ENCODE measurements around the gene PFN3.
A peak's percentile ranks its signal among the peaks of the same experiment; 100 is the strongest.

Gene PFN3

DNA sequence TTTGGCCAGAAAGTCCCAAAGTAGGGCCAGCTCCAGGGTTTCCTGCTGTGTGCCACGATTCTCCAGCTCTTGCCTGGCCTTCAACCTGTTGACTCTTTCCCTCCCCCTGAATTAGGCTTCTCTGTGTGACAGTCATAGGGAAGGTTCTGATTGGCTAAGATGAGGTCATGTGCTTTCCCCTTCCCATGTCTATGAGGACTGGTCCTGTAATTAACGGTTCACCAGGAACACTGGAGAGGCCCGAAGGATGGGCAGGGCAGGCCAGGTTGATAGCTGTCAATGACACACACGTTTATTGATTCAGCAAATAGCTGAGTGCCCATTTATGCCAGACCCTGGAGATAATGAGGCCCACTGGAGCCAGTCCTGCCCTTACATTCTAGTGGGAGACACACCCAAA is 37.2 kb upstream of the PFN3 start:
- DNase-seq (ENCODE audit: low read depth), result no peak

DNA sequence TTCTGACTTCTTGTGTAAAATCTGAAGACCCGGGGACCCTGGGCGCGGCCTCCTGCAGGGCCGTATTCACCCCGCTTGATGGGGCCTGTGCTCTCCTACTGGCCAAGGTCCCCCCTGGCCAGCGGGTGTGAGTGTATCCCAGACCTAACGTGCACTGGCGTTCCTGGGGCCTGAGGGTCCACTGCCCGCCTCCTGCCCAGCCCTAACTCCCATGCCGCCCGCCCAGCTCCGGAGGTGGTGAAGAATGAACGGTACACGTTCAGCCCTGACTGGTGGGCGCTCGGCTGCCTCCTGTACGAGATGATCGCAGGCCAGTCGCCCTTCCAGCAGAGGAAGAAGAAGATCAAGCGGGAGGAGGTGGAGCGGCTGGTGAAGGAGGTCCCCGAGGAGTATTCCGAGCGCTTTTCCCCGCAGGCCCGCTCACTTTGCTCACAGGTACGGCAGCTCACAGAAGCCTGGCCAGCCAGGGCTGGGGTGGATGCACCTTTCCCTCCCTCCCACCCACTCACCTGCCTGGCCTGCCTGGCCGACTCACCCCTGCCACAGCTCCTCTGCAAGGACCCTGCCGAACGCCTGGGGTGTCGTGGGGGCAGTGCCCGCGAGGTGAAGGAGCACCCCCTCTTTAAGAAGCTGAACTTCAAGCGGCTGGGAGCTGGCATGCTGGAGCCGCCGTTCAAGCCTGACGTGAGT is 35.5 kb upstream of the PFN3 start:
- DNase-seq (ENCODE audit: low read depth), result no peak

DNA sequence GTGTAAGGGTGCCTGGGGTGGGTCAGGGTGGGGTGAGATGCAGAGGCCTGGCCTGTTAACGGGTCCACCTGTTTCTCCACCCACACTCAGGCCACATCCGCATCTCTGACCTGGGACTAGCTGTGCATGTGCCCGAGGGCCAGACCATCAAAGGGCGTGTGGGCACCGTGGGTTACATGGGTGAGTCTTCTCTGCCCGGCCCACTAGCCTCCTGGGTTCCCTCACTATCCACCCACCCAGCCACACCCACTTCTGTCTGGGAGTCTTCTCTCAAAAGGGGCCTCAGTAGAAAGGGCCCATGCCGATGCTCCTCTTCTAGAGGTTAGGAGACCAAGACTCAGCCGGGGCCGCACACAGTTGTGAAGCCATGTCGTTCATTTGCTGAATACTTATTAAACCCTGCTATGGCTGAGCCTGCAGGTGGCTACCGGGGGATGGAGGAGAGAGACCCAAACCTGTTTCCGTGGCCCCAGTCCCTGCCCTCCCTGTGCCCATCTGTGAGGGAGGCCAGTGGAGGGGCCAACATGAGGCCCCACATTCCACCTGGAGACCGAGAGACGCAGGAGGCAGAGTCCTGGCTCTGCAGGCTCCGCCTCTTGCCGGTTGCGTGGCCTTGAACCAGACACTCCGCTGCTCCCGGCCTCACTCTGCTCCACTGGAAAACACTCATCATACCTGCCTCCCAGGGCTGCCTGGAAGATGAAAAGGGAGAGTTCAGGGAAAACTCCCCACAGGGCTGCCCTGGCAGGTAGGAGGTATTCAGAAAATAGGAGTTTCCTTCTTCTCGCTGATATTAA is 34.7 kb upstream of the PFN3 start:
- DNase-seq (ENCODE audit: low read depth), result no peak

DNA sequence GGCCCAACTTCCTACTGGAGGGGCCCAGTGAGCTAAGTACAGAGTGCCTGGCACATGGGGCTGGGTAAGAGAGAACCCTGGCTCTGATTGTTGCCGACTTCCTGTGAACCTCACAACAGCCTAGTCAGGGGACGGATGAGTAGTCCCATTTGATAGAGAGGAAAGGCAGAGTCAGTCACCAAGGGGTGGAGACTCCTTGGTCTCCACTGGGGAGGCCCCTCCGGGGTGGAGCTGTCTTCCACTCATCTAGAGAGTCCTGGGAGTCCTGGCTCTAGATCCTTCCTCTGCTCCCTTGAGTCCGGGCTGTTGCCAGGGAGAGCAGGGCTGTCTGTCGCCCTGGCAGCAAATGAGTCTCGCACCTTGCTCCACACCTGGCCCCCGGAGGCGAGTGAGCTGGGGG is 34.0 kb upstream of the PFN3 start:
- no peak for DNase-seq (ENCODE audit: low read depth)

DNA sequence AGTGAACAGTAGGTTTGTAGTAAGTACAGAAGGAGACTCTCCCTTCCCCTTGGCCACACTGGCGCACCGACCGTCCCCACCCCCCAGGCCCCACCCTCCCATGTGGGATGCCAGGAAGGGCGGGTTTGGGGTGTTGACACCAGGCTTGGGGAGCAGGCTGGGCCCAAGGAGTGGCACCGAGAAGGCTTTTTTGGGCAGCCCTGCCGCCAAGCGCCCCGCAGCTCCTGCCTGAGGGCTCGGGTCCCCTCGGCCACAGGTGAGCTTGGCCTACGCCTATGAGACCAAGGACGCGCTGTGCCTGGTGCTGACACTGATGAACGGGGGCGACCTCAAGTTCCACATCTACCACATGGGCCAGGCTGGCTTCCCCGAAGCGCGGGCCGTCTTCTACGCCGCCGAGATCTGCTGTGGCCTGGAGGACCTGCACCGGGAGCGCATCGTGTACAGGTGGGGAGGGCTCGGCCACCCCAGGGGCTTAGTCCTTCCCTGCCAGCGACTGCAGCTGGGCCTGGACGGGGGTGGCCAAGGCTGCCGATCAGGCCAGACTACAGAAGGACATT is 33.3 kb upstream of the PFN3 start:
- DNase-seq (ENCODE audit: low read depth), result no peak

DNA sequence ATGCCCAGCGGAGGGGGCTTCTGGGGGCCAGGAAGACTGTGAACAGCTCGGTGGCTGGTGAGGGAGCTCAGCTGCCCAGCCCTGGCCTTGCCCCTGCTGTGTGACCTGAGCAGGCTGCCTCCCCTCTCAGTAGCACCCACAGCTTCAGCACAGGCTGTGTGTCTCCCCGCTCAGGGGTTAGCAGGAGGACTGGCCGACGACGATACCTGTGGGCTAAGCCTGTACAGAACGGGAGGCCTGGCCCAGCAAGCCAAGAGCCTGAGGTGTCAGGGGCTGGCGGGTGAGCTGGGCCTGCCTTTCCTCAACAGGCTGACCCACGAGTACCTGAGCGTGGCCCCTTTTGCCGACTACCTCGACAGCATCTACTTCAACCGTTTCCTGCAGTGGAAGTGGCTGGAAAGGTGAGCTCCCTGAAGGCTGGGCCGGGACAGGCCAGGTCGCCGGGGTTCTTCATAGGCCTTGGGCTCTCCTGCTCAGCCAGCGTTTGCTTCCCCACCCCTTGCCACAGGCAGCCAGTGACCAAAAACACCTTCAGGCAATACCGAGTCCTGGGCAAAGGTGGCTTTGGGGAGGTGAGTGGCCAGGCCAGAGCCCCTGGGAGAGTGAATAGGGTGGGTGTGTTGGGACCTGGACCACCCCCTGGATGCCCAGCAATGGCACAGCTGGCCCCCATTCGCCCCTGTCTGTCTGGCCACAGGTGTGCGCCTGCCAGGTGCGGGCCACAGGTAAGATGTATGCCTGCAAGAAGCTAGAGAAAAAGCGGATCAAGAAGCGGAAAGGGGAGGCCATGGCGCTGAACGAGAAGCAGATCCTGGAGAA is 32.6 kb upstream of the PFN3 start:
- no peak for DNase-seq (ENCODE audit: low read depth)

DNA sequence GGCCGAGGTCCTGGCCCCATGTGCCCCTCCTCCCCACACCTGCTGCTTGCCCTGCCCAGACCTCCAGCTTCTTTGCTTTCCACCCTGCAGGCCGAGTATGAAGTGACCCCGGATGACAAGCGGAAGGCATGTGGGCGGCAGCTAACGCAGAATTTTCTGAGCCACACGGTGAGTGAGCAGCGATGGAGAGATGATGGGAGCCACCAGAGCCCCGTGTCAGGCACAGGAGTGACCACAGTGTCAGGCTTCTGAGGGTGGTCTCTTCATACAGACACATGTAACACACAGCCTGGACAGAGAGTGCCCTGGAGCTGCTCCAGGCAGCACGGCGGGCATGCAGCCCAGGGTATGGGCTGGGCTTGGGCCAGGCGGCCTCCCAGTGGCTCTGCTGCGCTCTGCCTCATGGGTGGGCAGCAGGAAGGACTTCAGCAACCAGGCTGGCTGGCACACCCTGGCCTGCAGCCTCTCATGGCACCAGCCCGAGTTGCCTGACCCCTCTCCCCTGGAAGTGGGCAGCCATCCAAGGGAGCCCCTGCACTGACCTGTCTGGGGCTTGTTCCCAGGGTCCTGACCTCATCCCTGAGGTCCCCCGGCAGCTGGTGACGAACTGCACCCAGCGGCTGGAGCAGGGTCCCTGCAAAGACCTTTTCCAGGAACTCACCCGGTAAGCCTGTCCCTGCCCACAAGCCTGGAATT is 31.8 kb upstream of the PFN3 start:
- no peak for DNase-seq (ENCODE audit: low read depth)

DNA sequence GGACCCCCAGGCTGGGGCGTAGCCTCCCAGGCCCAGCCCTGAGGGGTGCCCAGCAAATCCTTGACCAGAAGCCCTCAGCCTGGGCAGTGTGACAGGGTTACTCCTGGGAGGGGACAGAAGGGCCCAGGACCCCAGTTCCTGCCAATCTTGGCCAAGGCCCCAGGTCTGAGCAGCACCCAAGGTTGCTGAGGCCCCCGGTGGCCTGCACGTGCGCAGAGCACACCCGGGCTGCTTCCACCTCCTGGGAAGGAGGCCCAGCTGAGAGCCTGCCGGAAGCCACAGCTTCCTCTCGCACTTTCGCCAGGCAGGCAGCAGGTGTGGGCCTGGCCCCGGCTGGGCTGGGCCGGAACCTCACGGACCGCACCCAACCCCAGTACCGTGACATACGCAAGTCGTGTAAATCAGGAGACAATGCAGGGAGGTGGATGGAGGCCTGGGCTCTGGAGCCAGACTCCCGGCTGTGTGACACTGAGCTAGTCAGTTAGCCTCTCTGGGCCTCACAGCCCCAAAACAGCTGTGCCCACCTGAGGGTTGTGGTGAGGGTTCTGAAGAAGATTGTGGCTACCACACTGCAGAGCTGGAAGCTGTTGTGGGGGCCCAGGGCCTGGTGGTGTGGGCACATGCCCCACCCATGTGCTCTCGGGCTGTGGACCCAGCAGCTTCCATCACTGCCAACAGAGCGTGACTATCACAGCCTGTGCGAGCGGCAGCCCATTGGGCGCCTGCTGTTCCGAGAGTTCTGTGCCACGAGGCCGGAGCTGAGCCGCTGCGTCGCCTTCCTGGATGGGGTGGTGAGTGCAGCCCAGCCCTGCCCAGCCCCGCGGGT is 31.1 kb upstream of the PFN3 start:
- DNase-seq (ENCODE audit: low read depth), result no peak

DNA sequence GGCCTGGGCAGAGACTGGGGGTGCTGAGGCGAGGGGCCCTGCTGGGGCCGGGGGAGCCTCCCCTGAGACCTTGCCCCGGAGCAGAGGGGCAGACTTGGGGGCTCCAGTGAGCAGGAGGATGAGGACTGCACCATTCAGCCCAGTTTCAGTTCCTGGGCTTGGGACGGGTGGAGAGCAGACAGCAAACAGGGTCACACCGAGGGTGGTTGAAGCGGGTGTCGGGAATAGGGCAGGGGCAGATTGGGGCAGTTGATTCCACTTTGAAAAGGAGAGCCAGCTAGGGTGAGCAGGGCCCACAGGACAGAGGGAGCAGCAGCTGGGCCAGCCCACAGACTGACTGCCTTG is 30.5 kb upstream of the PFN3 start:
- no peak for DNase-seq (ENCODE audit: low read depth)

DNA sequence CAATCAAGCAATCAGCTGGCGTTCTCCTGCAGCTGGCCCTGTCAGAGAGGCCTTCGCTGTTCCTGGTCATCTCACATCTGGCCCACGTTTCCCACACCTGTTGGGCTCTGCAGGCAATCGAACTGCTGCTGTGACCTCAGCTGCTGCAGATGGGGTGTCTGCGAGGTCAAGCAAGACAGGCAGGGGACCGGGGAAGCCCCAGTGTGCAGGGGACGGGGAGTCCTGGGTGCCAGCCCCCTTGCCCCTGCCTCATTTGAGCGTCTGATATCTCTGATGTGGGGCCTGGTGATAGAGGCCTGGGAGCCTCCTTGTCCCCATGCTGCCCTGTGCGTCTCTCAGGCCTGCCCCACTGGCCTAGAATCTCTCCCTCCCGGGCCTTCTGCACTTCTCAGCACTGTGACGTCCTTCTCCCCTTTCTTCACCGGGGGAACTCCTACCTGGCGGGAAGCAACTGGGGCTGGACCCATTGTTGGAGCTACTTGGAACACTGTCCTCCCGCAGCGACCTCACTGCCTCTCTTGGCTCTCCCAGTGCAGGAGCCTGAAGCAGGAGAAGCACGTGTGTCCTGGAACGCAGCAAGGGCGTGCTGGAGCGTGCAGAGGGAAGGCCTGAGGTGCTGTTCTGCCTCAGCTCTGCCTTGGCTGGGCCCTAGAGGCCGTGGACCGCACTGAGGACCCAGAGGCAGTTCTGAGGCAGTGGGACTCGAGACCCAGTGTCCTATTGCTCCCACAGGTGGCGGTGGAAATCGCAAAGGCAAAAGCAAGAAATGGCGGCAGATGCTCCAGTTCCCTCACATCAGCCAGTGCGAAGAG is 29.9 kb upstream of the PFN3 start:
- DNase-seq (ENCODE audit: low read depth), result no peak

DNA sequence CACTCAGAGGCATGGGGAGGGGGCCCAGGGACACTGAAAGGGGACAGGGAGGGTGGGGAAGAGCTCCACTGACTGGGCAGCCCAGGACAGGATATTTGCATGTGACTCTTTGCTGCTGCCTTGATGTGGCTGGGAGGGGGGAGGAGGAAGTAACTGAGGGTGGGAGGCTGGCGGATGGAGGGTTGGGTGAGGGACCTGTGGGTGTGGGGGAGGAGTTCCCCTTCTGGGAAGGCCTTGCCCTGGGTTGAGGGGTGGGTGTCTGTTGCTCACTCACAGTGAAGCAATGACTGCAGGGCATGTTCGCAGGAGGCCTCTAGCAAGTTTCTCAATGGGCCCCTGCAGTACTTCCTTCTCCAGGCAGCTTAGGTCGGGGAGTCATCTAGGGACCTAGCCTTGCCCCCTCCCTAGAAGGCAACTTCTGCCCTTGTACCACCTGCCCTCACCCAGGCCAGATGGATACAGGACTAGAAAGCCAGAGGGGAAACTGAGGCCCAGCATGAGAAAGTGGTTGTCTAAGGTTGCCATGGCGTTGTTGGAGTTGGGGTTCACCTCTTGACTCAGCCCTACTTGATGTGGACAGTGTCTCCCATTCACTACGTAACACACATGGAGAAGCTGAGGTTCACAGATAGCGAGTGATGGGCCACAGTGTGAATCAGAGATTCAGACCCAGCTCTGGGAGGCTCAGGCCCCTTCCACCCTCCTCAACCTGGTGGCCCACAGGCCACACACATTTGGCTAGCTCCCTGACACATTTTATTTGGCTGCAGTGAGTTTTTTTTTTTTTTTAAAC is 29.0 kb upstream of the PFN3 start:
- DNase-seq (ENCODE audit: low read depth), result peak; percentile 70

DNA sequence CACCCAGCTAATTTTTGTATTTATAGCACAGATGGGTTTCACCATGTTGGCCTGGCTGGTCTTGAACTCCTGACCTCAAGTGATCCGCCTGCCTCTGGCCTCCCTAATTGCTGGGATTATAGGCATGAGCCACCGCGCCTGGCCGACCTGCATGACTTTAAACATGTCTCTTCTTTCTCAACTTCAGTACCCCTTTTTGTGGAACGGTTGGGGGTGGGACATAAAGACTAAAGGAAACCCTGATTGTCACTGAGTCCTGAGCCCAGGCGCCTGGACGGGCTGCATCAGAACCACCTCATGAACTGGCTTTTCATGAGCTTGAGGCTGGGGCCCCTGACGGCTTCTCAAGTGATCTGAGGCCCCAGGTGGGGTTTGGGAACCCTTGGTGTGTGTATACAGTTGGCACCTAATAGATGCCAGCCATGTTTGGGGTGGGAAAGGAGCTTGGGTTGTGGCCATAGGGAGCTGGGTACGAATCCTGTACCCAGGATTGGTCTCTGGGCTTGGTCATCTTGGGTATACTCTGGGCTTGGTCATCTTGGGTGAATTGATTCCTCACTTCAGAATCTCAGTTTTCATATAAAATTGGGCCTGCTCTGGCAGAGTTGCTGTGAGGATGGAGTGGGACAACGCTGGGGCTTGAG is 28.2 kb upstream of the PFN3 start:
- DNase-seq (ENCODE audit: low read depth), result no peak

DNA sequence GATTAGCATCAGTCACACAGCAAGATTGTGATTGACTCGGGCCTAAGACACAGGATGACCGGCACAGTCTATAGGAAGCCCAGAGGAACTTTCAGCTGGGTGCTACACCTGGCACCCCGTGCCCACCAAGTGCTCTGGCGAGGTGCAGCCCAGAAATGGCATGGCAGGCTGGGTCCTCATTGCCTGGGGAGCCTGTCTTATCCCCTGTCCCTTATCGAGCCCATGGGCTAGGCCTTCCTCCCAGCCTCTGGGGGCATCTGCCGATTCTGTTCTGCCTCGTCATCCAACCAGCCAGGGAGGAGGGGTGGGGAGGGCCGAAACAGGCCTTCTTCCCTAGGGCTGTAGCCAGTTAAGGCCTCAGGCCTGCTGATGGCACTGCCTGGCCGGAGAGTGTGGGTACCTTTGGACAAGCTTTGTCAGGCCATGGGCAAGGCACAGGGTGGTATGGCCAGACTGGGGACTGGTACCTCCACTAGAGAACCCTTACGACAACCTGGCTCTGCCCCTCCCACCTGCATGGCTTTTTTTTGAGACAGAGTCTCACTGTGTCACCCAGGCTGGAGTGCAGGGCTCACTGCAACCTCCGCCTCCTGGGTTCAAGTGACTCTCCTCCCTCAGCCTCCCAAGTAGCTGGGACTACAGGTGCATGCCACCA is 27.6 kb upstream of the PFN3 start:
- no peak for DNase-seq (ENCODE audit: low read depth)

DNA sequence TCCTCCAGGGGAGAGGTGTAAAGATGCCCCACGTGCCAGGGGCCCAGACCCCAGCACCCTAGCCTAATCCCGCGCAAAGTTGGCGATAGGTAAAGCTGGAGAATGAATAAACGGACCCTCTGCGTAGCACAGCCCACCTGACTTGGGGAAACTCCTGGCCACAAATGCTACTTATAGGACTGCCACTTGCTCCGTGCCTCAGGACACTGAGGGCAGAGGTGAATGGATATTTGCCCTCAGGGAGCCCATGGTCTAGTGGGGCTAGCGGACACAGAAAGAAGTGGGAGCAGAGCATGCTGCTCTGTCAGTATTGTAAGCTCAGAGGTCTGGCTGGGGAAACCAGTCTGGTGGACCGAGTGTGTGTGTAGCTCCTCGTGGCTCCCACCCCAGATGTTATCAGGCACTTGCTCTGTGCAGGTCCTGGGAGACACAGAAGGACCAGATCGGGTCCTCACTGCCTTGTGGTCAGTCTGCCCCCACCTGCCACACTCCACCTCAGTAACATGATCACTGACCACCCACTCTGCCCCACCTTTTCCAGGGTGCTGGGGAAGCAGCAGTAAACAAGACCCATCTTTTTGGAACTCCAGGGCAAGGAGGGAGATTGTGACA is 26.9 kb upstream of the PFN3 start:
- no peak for DNase-seq (ENCODE audit: low read depth)

DNA sequence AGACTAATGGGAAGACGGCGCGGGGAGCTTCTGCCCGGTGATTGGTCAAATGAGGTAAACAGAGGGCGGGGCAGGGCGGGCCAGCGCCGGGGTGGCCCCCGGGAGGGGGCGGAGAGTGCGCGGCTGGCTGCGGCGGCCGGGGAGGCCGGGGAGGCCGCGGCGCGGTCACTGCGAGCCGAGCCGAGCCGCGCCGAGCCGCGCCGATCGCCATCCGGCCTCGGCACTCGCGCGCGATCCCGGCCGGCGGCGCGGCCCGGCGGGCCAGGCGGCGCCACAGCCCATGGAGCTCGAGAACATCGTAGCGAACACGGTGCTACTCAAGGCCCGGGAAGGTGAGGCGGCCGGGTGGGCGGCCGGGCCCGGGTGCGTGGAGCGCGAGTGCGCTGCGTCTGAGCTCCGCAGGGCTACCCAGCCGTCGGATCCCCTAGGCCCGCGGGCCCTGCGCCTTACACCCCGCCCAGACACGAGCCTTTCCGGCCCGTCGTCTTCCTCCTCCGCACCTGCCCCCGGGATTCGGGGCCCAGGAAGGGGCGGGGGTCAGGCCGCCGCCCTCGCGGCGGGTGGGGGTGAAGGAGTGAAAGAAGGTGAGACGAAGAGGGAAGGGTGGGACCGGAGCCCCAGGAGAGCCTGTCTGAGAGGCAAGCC is 26.2 kb upstream of the PFN3 start, which contains the start of gene GRK6:
Gene GRK6 (plus strand): TSS at position 111 of the 645 bp plus-strand sequence. CDS start 170 bp downstream, at position 281.
- DNase-seq (ENCODE audit: low read depth), result no peak

DNA sequence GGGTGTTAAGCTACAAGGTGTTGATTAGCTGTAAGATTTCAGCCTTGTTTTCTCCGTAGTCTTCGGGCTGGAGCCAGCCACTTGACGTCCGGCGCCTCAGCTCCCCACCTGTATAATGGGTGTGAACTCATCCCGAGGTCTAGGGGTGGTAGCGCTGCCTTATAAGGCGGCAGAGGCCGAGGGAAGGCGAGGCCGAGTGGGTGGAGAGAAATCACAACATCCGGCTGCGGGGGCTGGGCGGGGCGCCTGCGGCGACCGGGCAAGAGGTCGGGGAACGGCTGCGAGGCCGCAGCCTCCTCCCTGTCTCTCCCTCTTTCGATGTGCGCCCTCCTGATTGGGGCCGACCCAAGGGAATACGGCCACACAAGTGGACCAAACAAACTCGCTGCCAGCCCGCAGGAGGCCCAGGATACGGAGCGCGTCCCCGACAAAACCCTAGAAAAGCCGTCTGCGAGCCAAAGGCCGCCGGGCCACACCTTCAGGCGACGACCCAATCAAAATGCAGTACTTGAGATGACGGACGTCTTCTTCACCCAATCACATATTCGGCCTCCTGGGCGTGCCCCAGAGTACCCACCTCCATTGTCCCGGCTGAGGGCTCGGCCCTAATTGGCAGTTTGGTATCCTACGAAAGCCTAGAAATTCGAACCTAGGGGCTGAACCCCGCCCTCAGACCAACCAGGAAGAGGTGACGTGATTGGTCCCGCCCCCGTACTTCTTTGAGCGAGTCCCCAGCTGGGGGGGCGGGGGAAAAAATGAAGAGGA is 25.5 kb upstream of the PFN3 start:
- peak; percentile 99 for DNase-seq (ENCODE audit: low read depth)
